GM21825 (cell line): ENCODE measurements around the gene NKX3-2.

ENCODE experiments used
- ATAC-seq: cut with Tn5 transposase; IDR thresholded peaks from one replicate; pipeline ENCODE4 v1.9.1; 2021; ENCODE audit warnings: mild to moderate bottlenecking, moderate library complexity; ENCODE audit not compliant: unreplicated experiment

NKX3-2 gene

DNA sequence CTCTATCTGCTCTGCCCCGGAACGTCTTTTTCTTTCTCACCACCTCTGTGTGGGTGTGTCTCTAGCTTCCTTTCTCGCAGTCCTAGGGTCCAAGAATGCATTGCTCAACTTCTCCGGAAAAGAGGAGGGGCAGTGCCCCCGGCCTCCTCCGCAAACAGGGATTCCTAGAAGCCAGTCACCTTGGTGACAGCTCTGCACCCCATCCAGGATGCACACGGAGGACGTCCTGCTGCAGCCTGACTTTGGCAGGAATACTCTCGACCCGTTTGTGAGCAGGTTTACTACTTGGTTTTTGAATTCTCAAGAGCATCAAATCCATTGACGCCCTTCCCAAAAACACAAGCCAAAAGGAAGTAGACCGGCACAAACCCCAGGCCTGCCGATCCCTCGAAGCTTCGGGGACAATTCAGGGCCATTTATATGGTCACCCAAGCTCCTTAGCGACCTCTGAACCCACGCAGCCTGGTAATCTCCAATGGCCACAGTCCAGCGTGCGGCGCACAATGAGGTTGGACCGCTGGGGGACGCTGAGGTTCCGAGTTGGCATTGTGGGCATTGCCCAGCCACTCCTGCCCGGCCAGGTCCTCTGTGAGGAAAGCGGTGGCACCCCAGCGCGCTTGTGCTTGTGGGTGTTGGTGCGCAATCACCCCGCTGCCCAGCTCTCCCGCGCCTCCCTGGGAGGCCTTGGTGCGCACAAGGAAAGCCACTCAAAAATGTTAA is 9.8 kb downstream of the NKX3-2 start:
- ATAC-seq, result no peak

DNA sequence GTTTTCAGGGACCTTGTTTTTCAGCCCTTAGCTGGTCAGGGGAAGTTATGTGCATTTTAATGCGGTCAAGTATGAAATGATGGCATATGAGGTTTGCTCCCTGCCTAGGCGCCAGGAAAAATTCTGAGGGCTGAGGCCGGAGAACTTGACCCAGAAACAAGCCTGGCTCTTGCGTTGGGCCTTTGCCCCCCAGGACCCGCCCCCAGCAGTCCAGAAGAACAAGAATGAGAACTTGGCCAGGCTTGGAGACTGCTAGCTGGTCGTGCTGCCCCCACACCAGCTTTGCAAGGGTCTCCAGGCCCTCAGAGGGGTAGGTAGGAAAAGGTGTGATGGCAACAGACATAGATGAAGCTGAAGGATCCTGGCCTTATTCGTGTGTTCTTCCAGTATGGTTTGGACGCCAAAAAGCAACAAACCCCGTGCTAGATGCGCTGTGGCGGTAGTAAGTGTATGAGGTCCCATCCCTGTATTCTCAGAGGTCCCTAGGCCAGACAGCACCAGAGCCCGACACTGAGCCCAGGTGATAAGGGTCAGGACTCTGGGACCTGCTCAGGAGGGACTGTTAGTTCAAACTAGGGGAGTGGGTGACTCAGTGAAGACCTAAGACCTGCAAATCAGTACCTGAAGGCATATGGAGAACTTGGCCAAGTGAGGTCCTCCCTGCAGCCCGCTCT is 10.5 kb downstream of the NKX3-2 start:
- no peak for ATAC-seq

DNA sequence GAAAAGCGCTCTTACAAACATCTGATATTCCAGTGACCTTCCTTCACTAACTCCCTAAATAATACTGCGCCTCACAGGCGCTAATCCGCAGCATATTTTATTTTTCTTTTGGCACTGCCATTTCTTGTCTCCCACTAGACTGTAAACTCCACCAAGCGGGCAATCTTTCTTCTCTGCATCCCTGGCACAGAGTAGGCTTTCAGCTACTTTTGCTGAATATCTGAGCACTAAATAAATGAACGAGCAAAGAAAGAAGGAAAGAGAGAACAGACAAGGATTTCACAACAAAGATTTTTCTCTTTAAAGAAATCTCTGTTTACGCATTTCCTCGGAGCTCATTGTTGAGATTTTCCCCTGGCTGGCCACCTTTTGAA is 12.7 kb downstream of the NKX3-2 start:
- ATAC-seq, result no peak

DNA sequence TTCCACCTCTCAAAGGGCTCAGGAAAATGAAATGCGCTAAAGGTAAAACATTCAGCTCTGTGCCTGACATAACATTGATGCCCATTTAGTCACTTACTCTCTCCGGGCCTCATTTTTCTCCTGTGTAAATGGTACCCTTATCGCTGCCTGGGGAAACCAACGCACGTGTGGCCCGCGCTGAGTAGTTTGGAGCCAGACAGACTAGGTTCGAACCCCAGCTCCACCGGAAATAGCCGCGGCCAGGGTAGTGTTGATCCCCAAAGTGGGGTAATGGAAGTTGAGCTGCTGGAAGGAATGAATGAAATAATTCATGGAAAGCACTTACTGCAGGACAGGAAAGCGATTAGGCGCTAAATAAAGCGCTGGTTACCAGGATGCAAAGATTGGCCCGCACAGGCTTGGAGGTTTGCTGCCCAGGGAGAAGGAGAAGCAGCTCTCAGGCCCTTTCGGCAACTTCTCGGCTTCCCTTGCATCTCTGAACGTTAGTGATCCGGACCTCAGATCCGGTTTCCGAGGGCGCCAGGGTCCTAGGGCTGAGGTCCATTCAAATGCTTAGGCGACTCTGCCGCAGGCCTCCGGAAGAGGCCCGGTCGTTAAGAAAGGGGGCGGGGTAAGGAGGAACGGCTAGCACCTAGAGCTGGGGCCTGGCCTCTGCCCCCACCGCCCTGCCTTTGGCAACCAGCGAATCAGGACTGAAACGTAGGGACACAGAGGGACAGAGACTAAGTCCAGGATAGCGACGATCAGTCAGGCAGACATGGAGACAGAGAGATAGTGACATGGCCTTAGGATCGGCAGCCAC is 13.3 kb downstream of the NKX3-2 start:
- ATAC-seq, result no peak

DNA sequence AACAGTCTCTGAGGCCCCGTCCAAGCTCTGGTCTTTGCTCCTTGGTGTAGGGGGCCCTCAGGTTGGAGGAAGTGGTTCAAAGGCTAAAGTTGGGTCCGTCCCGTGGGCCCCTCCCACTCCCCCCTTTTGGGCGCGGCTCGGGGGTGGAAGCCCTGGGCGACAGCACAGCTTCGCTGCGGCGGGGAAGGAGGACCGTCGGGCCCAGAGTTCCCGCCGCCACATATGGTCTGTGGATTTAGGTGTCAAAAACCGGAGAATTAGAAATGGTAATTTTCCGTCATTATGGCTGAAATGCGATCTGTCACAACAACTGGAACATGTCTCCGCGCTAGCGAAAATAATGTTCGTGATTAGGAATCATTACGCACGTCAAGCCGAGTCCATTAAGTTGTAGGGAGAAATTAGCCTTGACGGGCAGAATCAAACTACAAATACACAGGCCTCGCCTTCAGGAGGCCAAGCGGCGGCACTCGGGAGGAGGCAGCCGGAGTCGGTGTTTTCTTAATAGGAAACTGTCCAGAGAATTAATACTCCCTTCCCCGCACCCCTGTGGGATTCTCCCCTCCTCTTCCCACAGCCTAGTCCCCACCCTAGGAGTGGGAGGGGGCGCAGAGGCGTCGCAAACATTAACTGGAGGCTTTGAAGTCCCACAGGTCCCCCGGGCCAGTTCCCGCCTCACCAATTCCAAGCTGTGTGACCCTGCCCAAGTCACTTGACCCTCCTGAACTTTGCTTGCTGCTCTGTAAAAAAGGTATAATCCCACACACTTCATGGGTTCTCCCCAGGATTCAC is 15.0 kb downstream of the NKX3-2 start:
- no peak for ATAC-seq

DNA sequence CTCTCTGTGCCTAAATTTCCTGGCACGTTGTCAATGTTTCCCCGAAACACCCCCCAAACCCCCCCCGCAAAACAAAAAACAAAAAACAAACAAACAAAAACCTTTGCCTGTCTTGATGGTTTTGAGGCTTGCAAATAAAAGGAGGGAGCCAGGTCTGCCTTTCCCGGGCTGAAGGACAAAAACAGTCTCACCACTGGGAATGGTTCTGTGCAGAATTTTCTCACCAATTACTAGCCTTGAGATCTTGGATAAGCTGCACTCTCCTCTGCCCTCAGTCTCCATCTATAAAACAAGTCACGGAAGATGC is 15.5 kb downstream of the NKX3-2 start:
- no peak for ATAC-seq

DNA sequence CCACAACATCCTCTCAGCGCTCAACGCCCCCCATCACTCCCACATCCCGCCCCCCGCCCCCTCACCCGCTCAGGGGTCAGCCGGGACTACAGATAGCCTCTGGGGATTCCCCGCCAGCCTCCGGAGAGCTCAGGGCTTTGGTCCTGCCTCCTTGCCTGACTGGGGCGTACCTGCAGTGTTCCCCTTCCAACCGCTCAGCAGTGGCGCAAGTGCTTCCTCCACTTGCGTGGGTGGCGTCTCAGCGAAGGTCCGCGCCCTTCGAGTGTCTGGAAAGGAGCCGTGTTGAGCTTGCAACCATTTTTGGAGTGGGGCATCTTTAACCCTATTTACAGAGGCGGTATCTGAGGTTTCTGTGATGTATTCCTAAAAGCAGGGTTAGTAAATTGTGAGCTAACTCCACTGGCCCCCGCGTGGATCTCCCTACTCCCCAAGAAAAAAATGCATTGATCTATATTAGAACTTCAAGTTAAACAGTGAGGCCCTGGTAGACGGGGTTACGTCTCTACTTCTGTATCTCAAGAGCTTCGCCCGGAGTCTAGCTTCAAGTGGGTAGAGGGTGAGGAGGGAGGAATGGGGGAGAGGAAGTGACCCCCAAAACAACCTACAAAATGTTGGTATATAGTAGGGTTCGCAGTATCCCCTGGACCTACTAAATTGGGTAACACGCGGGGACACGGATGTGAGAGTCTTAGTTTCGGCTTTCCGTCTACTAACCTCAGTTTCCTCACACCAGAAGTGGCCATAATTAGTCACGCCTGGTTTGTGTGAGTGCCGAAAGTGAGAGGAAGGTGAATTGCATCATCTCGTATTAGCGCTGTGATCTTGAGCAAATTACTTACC is 16.1 kb downstream of the NKX3-2 start:
- ATAC-seq, result peak; percentile 89

DNA sequence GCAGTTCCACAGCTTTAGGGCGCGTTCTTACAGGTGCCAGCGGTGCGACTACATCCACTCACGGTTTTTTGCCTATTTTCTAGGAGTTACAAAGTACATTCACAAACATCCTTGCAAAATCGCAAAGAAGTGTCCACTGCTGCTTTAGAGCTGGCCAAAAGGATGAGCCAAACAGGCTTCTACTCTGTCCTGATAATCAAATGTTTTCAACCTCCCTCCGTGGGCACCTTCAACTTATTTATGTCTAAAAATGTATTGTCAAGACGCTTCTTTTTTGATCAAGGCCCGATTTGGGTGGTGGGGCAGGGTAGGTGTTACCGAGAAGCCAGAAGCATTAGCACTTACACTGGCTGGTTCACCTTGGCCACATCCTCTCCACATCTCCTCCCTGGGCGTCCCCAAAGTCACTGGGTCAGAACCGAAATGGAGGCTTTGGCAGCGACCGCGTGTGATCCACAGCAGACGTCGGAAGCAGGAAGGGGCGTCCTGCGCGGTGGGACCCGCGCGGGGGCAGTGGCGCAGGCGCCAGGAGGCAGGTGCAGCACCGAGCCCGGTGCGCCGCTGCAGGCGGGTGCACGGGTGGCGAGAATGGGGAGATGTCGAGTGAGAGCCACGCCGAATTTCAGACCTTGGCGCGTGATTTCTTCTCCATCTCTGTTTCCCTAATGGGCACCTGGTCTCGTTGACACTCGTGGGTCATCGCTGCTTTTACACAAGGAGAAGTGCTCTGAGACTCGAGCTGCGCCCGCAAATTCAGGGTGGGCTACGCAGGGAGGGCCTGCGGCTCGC is 16.9 kb downstream of the NKX3-2 start:
- ATAC-seq, result no peak

DNA sequence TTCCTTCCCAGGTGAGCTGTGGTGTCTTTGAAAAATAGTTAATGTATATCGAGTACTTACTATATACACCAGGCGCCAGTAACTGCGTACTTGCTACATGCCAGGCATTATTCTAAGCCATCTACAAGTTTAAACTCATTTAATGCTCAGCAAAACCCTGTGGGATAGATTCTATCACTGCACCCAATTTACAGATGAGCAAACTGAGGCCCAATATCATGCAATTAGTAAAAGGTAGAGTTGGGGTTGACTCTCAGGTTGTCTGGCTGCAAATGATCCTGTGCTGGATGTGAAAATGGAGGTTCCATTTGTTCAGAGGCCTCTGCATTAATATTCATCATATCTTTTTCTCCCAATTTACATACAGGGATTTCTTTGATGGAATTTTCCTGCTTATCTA is 17.6 kb downstream of the NKX3-2 start:
- ATAC-seq, result no peak

DNA sequence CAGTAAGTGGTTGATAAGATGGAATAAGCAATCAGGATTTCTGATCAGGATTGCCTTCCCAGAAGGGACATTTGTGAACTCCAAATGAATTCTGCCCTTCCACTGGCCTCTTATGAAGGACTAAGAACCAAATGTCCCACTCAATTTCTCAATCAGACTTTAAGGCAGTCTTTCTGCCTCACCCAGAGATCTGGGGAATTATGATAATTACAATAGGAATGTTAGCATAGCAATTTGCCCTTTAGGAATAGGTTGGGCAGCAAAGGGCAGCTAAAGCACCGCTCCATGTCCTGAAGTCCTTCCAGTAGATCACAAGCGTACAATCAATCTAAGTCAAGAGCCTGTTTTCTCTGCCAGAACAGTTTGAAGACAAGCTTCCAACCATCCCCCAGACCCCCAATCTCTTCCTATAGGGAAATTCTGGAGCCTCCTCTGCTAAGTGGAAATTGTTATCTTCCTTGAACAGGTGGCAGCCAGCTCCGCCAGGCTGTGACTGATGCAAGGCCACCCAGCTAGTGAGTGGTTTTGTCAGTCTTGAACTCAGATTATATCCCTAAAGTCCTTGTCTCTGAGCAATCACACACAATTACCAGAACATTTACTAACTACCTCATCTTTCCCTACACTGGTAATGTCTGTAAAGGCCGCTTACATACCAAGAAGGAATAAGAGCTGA is 18.6 kb downstream of the NKX3-2 start:
- no peak for ATAC-seq

DNA sequence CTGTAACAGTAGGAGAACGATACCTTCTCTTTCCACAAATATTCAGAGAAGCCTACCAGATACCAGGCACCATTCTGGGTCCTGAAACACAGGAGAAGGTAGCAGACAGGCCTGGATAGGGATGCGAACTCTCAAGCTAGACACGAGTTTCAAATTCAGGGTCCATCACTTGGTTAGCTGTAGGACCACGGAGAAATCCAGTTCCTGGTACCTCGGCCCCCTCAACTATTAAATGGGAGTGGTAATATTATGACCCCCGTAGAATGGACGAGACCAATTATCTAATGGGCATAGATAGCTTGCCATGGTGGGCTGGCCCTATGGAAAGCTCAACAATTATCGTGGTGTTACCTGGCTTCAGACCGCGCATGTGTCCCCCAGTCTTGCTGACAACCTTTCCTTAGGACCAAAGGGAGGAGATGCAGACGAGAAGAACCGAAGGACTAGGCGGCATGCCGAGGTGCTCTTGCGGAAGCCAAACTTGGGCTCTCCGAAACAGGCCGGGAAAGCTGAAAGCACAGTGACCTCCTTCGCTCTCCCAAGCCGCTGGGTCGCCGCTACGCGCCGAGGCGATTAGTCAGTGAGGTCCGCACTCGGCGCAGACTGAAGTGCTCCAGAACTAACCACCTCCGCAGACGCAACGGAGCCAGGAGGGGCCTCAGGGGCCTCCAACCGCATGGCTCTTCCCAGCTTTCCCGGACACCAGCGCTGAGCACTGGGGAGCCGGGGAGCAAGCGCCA is 19.6 kb downstream of the NKX3-2 start:
- no peak for ATAC-seq

DNA sequence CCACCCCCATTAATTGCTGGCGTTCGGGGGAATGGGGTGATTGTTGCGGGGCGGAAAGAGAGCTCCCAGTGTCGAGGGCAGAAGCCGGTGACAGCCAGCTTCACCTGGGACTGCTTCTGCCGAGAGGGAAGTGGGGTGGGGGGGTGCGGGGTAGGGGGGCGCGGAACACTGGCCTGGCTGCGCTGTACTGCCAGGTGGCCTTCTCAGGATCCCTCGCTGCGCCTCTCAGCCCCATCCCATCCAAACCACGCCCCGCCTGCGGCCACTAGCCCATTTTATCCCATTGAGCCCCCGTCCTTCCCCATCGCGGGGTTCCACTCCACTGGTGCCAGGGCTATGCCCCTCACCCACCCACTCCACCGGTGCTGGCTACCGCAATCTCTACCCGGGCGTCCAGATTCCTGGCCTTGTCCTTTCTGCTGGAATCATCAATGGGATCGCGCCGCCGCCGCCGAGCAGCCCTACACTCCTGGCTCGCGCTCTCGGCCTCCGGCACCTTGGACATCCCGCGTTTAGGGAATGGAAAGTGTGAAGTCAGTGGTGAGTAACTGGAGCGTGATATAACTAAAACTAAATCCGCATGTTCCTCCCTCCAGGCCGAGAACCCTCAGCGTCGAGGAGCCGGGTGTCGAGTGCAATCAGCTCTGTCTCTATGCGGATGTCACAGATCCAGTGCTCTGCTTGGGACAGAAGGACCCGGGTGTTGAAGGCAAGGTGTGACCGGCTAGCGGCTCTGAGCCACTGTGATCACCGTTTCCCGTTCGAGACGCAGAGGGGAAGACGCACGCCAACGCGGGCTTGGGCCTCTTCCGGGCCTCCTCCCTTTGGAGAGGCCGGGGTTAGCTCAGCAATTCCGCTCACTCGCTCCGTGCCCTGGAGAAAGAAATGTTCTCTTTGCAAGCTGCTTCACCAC is 20.5 kb downstream of the NKX3-2 start:
- ATAC-seq, result no peak

DNA sequence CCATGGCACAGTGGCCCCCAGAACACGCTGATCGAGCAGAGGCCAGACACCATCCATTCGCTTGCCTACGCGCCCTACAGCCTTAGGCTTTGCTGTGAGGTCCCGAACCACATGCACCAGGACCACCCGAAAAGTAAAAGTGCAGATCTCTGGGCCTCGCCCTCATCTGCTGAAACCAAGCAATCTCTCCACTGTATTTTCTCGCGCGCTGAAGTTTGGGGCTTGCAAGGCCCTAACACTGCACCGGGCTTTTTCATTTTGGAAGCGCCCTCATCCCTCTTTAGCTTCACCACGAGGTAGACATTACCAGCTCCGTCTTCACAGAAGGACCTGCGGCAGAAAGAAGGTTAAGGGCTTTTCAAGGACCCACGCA is 21.2 kb downstream of the NKX3-2 start:
- no peak for ATAC-seq

DNA sequence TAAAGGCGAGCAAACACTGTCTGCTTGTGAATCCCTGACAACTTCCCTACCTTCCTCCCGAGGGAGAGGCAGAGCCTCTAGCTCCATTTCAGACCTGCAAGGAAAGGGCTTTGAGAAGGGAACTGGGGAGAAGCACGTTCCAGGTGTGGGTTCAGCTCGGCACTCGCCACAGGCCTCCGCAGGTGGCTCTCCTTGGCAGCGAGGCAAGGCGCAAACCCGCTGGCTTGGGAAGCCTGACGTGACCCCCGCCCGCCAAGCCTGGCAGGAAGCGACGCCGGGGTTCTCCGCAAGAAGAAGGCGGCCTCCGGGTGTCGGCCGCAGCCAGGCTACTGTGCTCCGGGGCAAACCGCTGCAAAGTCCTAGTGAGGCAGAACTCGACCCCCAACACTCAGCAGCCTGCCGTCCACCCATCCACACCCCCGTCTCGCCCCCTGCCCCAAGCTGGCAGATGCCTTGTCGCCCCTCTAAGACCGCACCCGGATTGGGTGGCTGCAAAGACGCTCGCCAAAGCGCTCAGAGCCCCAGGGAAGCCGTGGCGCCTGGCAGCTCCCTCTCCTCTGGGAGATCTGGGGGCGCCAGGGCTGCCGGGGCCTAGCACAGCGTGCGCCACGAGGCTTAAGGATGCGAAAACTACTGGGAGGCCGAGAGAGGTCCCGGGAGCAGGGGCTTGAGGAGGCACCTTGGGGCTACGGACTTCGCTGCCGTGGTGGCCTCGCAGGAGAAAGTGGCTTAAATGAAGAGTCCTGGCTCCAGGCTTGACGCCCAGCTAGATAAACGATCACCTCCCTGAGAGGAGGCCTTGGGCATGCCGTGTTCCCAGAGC is 21.8 kb downstream of the NKX3-2 start:
- no peak for ATAC-seq

DNA sequence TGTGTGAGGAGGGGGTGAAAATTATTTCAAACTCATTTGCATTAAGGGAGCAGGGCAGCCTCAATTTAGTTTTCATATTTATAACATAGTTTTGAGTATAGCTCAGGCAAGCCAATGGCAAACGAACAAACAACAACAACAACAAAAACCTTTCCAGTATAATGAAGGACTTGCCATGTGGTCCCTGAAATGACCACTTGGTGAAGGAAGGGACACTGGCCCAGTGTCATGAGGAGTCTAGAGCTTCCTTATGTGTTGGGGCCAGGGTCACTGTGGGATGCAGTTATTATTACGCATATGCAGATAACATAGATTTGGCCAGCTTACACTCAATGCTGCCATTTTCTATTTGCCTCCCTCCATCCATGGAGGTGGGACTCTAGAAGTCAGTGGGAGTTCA is 23.3 kb downstream of the NKX3-2 start:
- no peak for ATAC-seq

DNA sequence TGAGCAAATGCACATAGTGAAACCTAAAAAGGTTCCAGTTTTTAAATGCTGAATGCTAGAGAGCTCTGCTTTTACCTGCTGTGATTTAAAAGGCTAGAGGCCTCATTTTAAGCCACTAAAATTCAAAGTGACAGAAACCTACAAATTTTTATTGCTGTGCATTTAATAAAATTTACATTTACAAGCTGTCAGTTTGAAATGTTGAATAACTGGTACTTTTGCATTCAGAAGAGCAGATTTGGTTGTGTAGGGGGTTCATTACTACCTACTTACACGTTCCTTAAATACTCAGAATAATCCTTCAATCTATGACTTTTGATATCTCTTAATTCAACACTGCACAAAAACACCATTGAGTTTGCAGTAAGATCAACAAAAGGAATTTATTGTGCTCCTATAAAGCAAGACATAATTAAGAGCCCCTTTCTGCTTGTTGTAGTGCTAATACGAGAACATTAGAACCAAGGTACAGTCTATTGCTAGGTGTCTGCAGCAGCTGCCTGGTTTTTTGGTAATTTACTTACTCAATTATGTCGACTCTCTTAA is 27.9 kb downstream of the NKX3-2 start:
- no peak for ATAC-seq
